ENCODE data around the gene RBM15. TPM values are rescaled to one million over a fixed set of nuclear protein-coding genes. Genes with fewer than 3 reads are reported as not detected.

Gene RBM15
- total RNA-seq, 4 donors from 2014 or later: 27.8 to 44.9 (median 30.2) TPM

GRCh38 chr1:110384581-110385321 is 45.6 kb downstream of the RBM15 start:
- ATAC-seq (no peak), DNase-seq (no peak)
- Histone ChIP-seq H3K4me1 (no peaks in the 10 kb centered on the region), H3K4me3 (no peak overlapping the region), H3K27ac (no peak overlapping the region), H3K27me3 (no peaks in the 10 kb centered on the region), H3K36me3 (peaks cover 0 to 15% of the 10 kb centered on the region in 2 donors), H3K9me3 (no peaks in the 10 kb centered on the region)
- TF ChIP-seq CTCF (IDR thresholded peaks at IDR 0.05 in 4 of 5, conservative IDR thresholded peaks at IDR 0.05 in 1 of 5) (no peak), POLR2A (IDR thresholded peaks at IDR 0.05) (no peak)
- in situ Hi-C loops (cut with MboI; ENCODE audit: low sequenced_read_pairs in 4 of 4) (no loop called here), intact Hi-C loops (cut with DNase I; ENCODE audit: low total_unique reads) (no loop called here)

- in situ Hi-C loops (cut with MboI; ENCODE audit: low sequenced_read_pairs in 4 of 4) (no loop called here), intact Hi-C loops (cut with DNase I; ENCODE audit: low total_unique reads) (no loop called here)
- Histone ChIP-seq H3K27ac (no peak overlapping the region), H3K4me3 (no peak overlapping the region), H3K36me3 (peaks cover 0 to 12% of the 10 kb centered on the region in 2 donors), H3K9me3 (no peaks in the 10 kb centered on the region), H3K4me1 (peaks cover 0 to 5% of the 10 kb centered on the region in 2 donors), H3K27me3 (no peaks in the 10 kb centered on the region)
- DNase-seq (no peak), ATAC-seq (no peak)
- TF ChIP-seq CTCF (IDR thresholded peaks at IDR 0.05 in 4 of 5, conservative IDR thresholded peaks at IDR 0.05 in 1 of 5): no peak
- TF ChIP-seq POLR2A (IDR thresholded peaks at IDR 0.05): no peak
Measured at GRCh38 chr1:110385369-110385768, 46.2 kb downstream of the RBM15 start.

- Histone ChIP-seq H3K27ac (no peak overlapping the region), H3K9me3 (no peaks in the 10 kb centered on the region), H3K4me3 (no peak overlapping the region), H3K36me3 (peaks cover 0 to 6% of the 10 kb centered on the region in 2 donors), H3K27me3 (no peaks in the 10 kb centered on the region), H3K4me1 (peaks cover 0 to 10% of the 10 kb centered on the region in 2 donors)
- ATAC-seq (no peak), DNase-seq (no peak)
- intact Hi-C loops (cut with DNase I; ENCODE audit: low total_unique reads) (no loop called here), in situ Hi-C loops (cut with MboI; ENCODE audit: low sequenced_read_pairs in 4 of 4) (no loop called here)
- TF ChIP-seq CTCF (IDR thresholded peaks at IDR 0.05 in 4 of 5, conservative IDR thresholded peaks at IDR 0.05 in 1 of 5): no peak
- no peak for TF ChIP-seq POLR2A (IDR thresholded peaks at IDR 0.05)
Measured at GRCh38 chr1:110387048-110387754, 48.0 kb downstream of the RBM15 start.

- in situ Hi-C loops (cut with MboI; ENCODE audit: low sequenced_read_pairs in 4 of 4): no loop called here
- TF ChIP-seq POLR2A (IDR thresholded peaks at IDR 0.05): no peak
- no peak for TF ChIP-seq CTCF (IDR thresholded peaks at IDR 0.05 in 4 of 5, conservative IDR thresholded peaks at IDR 0.05 in 1 of 5)
- Histone ChIP-seq H3K27me3 (no peaks in the 10 kb centered on the region), H3K4me3 (peak overlapping the region in 3 of 4 donors; percentile 20 to 35 (median 35)), H3K36me3 (peaks cover 0 to 10% of the 10 kb centered on the region in 2 donors), H3K27ac (peak overlapping the region in 2 of 4 donors; percentile 42 to 47), H3K9me3 (no peaks in the 10 kb centered on the region), H3K4me1 (peaks cover 0 to 10% of the 10 kb centered on the region in 2 donors)
- peak in 1 of 2 donors; percentile 68 for ATAC-seq
- DNase-seq: no peak
- intact Hi-C loops (cut with DNase I; ENCODE audit: low total_unique reads): no loop called here
Measured at GRCh38 chr1:110390096-110390495, 50.9 kb downstream of the RBM15 start.

All from gastrocnemius medialis (tissue), 4 donors.